HG03066 (cell line): ENCODE results near the gene PRRX2.

ENCODE experiments used
- ATAC-seq: cut with Tn5 transposase; IDR thresholded peaks from one replicate; pipeline ENCODE4 v1.9.1; 2021; ENCODE audit warnings: low read depth; ENCODE audit not compliant: unreplicated experiment

Gene PRRX2

DNA sequence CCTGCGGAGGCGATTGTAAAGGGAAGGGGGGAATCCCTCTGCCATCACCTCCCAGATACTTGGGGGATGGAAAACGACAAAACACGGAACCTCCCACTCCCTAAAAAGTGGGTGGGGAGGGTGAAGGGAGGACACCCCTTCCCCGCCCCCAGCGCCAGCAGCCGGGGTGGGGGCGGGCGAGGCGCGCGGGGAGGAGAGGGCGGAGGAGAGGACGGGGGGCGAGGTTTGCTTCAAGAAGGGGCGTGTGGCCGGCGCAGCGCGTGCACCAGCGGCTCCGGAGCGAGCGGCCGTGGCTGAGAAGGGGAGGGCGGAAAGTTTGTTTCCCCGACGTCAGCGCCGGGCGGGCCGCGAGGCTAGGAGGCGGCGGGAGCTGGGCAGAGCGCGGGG, at the start of gene PRRX2:
Gene PRRX2 (plus strand): TSS at position 259 of the 387 bp plus-strand sequence. CDS start 221 bp downstream, outside the sequence.
- ATAC-seq: no peak

GRCh38 chr9:129617167-129617566, 48.3 kb upstream of the PRRX2 start:
- no peak for ATAC-seq

- no peak for ATAC-seq
Observed at GRCh38 chr9:129619787-129620668, 45.4 kb upstream of the PRRX2 start.

- ATAC-seq: no peak
Observed at GRCh38 chr9:129620669-129621295, 44.7 kb upstream of the PRRX2 start, which contains the start of gene C9orf50. TSS of gene C9orf50 (minus strand) at chr9:129621101. CDS start at chr9:129620574, 527 bp downstream.

GRCh38 chr9:129623331-129623730, 42.1 kb upstream of the PRRX2 start:
- no peak for ATAC-seq

DNA sequence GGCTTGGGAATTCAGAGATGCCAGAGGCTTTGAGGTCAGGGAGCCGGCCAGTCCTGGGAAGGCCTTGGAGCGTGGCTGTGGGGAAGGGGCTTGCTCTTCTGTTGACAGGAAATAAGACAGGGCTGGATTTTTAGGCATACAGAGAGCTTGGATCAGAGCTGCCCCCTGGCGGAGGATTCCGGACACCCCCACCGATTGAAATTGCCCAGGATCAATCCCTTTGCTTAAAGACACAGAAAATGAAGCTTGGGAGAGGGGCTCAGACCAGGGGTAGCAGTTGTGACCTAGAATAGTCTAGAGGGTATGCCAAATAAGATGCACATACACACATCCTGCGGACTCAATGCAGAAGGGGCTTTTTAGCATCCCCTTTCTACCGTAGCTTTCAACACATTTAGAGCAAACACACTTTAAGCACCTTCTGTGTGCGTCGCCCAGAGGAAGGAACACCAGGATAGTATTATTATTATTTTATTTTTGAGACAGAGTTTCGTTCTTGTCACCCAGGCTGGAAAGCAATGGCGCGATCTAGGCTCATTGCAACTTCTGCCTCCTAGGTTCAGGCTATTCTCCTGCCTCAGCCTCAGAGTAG, 41.2 kb upstream of the PRRX2 start:
- no peak for ATAC-seq

DNA sequence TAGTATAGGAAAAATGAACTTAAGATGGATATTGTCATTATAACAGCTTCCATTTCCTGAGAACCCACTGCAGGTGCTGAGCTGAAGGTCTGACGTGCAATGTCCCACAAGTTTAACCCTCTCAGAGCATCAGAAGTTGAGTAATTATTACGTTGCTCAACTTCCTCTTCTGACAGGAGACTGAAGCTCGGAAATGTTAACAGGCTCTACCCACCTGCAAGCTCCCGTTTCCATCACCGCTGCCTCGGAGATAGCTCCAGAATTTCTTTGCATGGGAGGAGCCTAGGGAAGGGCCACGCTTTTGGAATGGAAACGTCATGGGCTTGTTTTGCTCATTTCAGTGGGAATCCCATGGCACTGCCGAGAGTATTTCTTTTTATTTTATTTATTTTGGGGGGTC, 40.5 kb upstream of the PRRX2 start:
- ATAC-seq: no peak

DNA sequence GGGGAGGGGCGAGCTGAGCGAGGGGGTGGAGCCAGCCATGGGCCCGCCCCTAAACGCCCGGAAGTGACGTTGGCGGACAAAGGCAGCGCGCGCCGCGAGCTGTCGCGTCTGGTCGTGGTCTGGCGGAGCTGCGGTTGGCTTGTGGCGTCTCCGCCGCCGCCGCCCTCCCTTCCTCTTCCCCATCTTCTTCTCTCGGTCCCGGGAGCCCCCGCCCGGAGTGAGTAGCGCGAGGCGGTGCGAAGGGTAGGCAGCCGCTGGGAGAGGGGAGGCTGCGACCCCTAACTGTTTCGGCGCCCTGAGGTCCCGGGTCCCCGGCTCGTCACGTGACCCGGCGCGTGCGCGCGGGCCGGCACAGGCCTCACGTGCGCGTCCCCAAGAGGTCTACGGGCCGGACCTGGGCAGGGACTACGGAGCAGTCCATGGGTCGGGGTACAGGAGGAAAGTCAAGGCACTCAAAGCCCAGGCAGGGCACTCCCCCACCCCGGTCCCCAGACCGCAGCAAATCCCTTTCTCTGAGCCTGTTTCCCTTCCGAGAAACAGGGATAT, 39.3 kb upstream of the PRRX2 start, which contains the start of gene NTMT1:
Gene NTMT1 (plus strand): TSS at position 85 of the 546 bp plus-strand sequence. CDS start 6,541 bp downstream, outside the sequence.
- peak; percentile 55 for ATAC-seq

GRCh38 chr9:129626625-129627284, 38.7 kb upstream of the PRRX2 start:
- ATAC-seq: peak; percentile 25

DNA sequence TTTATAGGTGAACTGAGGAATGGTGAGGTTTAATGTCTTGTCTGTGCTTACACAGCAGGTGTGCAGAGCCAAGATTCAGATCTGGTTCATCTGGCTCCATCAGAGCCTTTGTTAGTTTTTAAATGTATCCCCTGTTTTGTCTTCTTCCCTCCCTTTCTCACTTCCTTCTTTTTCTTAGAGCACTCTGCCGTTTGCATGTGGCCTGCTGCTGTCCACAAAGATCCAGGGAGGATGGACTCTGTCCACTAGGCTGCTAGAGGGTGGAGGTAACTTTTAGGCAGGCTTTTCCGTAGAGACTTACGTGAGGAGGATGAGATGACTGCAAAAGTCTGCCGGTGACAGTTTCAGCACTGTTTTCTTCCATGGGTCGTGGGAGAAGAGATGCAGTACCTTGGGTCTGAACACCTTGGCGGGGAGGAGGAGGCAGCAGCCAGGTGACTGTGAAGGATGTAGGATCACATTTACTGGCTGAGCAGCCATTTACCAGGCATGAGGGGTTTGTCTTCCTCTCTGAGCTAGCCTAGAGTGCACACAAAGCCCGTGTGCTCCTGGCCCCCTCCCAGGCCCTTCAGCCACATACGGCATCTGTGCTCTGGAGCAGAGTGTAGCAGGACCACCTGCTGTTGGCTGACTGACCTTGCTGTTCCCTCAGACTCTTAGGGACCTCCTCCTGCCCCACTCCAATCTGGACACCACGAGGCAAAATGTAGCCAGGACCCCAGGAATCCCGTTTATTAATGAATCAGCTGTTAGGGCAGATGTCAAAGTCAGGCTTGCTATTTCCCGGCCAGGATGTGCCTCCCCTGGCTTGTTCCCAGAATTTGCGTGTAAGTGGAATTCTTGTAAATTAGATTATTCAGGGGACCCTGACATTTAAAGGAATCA, 37.6 kb upstream of the PRRX2 start:
- ATAC-seq: no peak

DNA sequence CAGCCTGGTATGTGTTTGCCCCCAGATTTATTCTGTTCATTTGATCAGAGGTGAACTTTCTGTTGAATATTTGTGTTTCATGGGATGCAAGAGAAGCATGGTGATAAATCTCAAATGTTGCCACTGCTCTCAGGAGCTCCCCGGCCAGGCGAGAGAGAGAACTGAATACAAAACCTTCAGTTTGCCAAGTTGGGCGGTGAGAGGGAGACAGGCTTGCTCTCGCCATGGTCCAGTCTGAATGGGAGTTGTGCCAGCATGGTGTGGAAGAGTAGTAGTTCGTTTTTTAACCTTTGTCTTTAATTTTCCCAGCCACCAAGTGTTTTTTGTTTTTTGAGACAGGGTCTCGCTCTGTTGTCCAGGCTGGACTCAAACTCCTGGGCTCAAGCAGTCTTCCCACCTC, 36.7 kb upstream of the PRRX2 start:
- ATAC-seq: no peak

DNA sequence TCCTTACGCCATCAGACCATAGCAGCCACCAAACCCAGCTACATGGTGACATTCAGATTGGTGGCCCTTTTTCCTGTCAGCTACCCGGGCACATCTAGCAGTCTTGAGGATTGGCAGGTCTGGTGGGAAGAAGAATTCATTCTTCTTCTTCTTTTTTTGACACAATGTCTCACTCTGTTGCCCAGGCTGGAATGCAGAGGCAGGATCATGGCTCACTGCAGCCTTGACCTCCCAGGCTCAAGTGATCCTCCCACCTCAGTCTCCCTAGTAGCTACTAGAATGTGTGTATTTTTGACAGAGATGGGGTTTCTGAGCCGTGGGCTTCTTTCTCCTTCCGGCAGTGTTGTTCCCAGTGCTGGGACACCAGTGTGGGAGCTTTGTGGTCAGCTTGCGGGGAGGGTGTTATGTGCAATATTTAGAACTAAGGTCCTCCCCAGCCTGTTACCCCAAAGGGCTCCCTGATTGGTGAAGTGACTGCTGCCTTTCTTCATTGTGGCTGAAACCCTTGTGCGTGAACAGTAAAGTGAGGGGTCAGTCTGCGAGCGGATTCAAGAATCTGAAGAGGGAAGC, 36.1 kb upstream of the PRRX2 start:
- ATAC-seq: no peak

- ATAC-seq: no peak
Observed at GRCh38 chr9:129630967-129631673, 34.3 kb upstream of the PRRX2 start.

GRCh38 chr9:129631674-129632129, 33.7 kb upstream of the PRRX2 start:
- no peak for ATAC-seq

DNA sequence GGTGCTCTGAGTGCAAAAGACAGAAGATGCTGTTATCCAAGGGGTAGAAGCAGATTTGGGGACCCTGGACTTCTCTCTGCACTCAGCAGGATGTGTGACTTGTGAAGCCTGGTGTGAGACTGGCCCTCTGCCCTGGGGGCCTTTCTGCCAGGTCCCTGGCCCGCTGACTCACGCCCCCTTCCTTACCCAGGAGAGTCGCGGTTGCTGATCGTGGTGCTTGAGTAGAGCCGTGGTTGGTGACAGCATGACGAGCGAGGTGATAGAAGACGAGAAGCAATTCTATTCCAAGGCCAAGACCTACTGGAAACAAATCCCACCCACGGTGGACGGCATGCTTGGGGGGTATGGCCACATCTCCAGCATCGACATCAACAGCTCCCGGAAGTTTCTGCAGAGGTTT, 33.0 kb upstream of the PRRX2 start:
- no peak for ATAC-seq

DNA sequence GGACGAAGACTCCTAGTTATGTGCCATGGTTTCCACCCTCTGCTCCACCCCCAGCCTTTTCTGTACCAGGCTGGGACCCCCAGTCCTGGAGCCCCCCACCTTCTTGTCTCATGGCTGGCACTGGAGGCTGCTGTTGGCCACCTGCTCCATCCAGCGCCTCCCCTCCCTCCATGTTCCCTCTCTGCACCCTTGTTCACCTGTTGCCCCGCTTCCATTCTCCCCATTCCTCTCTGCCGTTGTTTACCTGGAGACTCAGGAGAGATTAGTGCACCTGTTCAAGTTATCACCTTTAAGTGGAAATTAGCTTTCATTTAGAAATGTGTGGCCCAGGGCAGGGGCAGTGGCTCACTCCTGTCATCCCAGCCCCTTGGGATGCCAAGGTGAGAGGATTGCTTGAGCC, 32.2 kb upstream of the PRRX2 start:
- ATAC-seq: no peak

GRCh38 chr9:129633848-129634247, 31.6 kb upstream of the PRRX2 start:
- no peak for ATAC-seq
